DND-41 (cell line): ENCODE results near the gene RFNG.
A peak's percentile ranks its signal among the peaks of the same experiment; 100 is the strongest.

Source experiments
- ATAC-seq: fragments of 200-7000 bp; cut with Tn5 transposase; 3 replicates; pipeline ENCODE4 v1.9.1; 2021; ENCODE audit warnings: low read depth; ENCODE audit not compliant: insufficient read depth
- DNase-seq: peaks from one replicate; pipeline ENCODE4 v3.0.0-alpha.2; 2020
- H2AFZ ChIP-seq: 2 replicates; pipeline ENCODE4 v1.6.0; 2012; ENCODE audit warnings: low read depth, low read length
- H3K27ac ChIP-seq: 2 replicates; pipeline ENCODE4 v1.5.1; 2012; ENCODE audit warnings: low read length, inconsistent platforms
- H3K27me3 ChIP-seq: fragments of 200-600 bp; sonication (generic); 2 replicates; pipeline ENCODE4 v1.6.0; 2012; ENCODE audit warnings: low read length, mild to moderate bottlenecking, inconsistent platforms; ENCODE audit not compliant: insufficient read depth, poor library complexity
- H3K36me3 ChIP-seq: 2 replicates; pipeline ENCODE4 v1.5.1; 2012; ENCODE audit warnings: low read length, inconsistent platforms; ENCODE audit not compliant: insufficient read depth
- H3K4me1 ChIP-seq: 2 replicates; pipeline ENCODE4 v1.5.1; 2012; ENCODE audit warnings: mild to moderate bottlenecking, low read length; ENCODE audit not compliant: insufficient read depth
- H3K4me2 ChIP-seq: 2 replicates; pipeline ENCODE4 v1.6.0; 2012; ENCODE audit warnings: mild to moderate bottlenecking, moderate library complexity, low read length, inconsistent platforms; ENCODE audit not compliant: insufficient read depth
- H3K4me3 ChIP-seq, 2 experiments: fragments of 200-600 bp in 1 of 2; shearing (Covaris generic) in 1 of 2; 2 replicates each; pipeline ENCODE4 v1.5.1; 2012 to 2016; ENCODE audit warnings: inconsistent platforms in 2 of 2, low read length in 2 of 2, mild to moderate bottlenecking in 2 of 2, low read depth in 1 of 2, moderate library complexity in 1 of 2
- H3K79me2 ChIP-seq: 2 replicates; pipeline ENCODE4 v1.6.0; 2012; ENCODE audit warnings: low read length, inconsistent platforms; ENCODE audit not compliant: insufficient read depth
- H3K9ac ChIP-seq: 2 replicates; pipeline ENCODE4 v1.6.0; 2012; ENCODE audit warnings: low read depth, mild to moderate bottlenecking, inconsistent platforms, low read length, moderate library complexity
- H3K9me3 ChIP-seq: 2 replicates; pipeline ENCODE4 v1.5.1; 2012; ENCODE audit warnings: low read length, moderate library complexity, mild to moderate bottlenecking, inconsistent platforms; ENCODE audit not compliant: insufficient read depth, severe bottlenecking
- H4K20me1 ChIP-seq: 2 replicates; pipeline ENCODE4 v1.6.0; 2012; ENCODE audit warnings: low read length; ENCODE audit not compliant: insufficient read depth
- CTCF ChIP-seq: IDR thresholded peaks from 2 replicates; pipeline ENCODE4 v1.5.1; 2012; ENCODE audit warnings: borderline replicate concordance, low read length, moderate library complexity, mild to moderate bottlenecking; ENCODE audit not compliant: poor library complexity, severe bottlenecking; ENCODE audit errors: extremely low read depth
- EZH2 ChIP-seq: IDR thresholded peaks from 3 replicates; pipeline ENCODE4 v1.6.1; 2012; ENCODE audit warnings: borderline replicate concordance, low read depth, mild to moderate bottlenecking, moderate library complexity, low read length, inconsistent platforms; ENCODE audit not compliant: severe bottlenecking

Gene RFNG

GRCh38 chr17:82089723-82090548 is 38.3 kb upstream of the RFNG start:
- no peak overlapping the region for H3K4me3 ChIP-seq
- peaks cover 73% of the 10 kb centered on the region for H4K20me1 ChIP-seq
- H3K4me2 ChIP-seq = no peak overlapping the region
- peaks cover 36% of the 10 kb centered on the region for H3K79me2 ChIP-seq
- peaks cover 96% of the 10 kb centered on the region for H3K36me3 ChIP-seq
- H3K4me1 ChIP-seq = peaks cover 8% of the 10 kb centered on the region
- no peaks in the 10 kb centered on the region for H3K9me3 ChIP-seq
- H3K9ac ChIP-seq = no peak overlapping the region
- no peaks in the 10 kb centered on the region for H3K27me3 ChIP-seq
- H3K27ac ChIP-seq = no peak overlapping the region
- DNase-seq (no peak), ATAC-seq (0 out of 3 replicates have a peak, but pooled peaks have one; percentile 10)
- no peak overlapping the region for H2AFZ ChIP-seq
- TF ChIP-seq EZH2 = no peak
- no peak for TF ChIP-seq CTCF

- no peak for TF ChIP-seq CTCF
- TF ChIP-seq EZH2 = no peak
- no peaks in the 10 kb centered on the region for H3K27me3 ChIP-seq
- H4K20me1 ChIP-seq = peaks cover 77% of the 10 kb centered on the region
- H3K4me1 ChIP-seq = peaks cover 4% of the 10 kb centered on the region; the same call in 1 of the 2 replicates
- H2AFZ ChIP-seq = no peak overlapping the region
- H3K9ac ChIP-seq = no peak overlapping the region
- H3K4me2 ChIP-seq = no peak overlapping the region
- H3K27ac ChIP-seq = no peak overlapping the region
- ATAC-seq (no peak), DNase-seq (no peak)
- no peak overlapping the region for H3K4me3 ChIP-seq
- H3K36me3 ChIP-seq = peaks cover 99% of the 10 kb centered on the region
- H3K9me3 ChIP-seq = no peaks in the 10 kb centered on the region
- peaks cover 31% of the 10 kb centered on the region for H3K79me2 ChIP-seq
Measured at GRCh38 chr17:82088838-82089722, 37.5 kb upstream of the RFNG start.

GRCh38 chr17:82087961-82088837 is 36.6 kb upstream of the RFNG start:
- Histone ChIP-seq H3K9me3 (no peaks in the 10 kb centered on the region), H3K4me2 (no peak overlapping the region), H3K79me2 (peaks cover 23% of the 10 kb centered on the region), H3K27ac (no peak overlapping the region), H3K4me3 (no peak overlapping the region), H3K4me1 (no peaks in the 10 kb centered on the region), H4K20me1 (peaks cover 78% of the 10 kb centered on the region), H3K27me3 (no peaks in the 10 kb centered on the region), H3K36me3 (peaks cover 100% of the 10 kb centered on the region), H2AFZ (no peak overlapping the region), H3K9ac (no peak overlapping the region)
- no peak for DNase-seq
- no peak for ATAC-seq
- no peak for TF ChIP-seq CTCF
- TF ChIP-seq EZH2 = no peak
